ENCODE results near the gene TM9SF4. TPM values are rescaled to one million over a fixed set of nuclear protein-coding genes. Genes with fewer than 3 reads are reported as not detected.

The TM9SF4 gene
- 10 to 100 TPM; 15.9 to 49.0 (median 28.1) TPM for total RNA-seq

GRCh38 chr20:32109392-32110172 is at the start of gene TM9SF4:
Gene TM9SF4, plus strand, starts transcription at chr20:32109714. Its CDS starts 27 bp downstream, at chr20:32109741.
- Histone ChIP-seq H3K4me1 (peaks cover 0 to 9% of the 10 kb centered on the region in 2 donors), H3K4me3 (peak within 1 kb of the TSS; percentile 83 to 99), H3K27ac (peak within 1 kb of the TSS; percentile 93 to 99), H3K27me3 (no peaks in the 10 kb centered on the region), H3K36me3 (no peaks in the 10 kb centered on the region), H3K9me3 (no peaks in the 10 kb centered on the region)
- TF ChIP-seq POLR2A (IDR thresholded peaks at IDR 0.05) = peak in 1 of 2 donors; percentile 46
- TF ChIP-seq, protein P1, sequence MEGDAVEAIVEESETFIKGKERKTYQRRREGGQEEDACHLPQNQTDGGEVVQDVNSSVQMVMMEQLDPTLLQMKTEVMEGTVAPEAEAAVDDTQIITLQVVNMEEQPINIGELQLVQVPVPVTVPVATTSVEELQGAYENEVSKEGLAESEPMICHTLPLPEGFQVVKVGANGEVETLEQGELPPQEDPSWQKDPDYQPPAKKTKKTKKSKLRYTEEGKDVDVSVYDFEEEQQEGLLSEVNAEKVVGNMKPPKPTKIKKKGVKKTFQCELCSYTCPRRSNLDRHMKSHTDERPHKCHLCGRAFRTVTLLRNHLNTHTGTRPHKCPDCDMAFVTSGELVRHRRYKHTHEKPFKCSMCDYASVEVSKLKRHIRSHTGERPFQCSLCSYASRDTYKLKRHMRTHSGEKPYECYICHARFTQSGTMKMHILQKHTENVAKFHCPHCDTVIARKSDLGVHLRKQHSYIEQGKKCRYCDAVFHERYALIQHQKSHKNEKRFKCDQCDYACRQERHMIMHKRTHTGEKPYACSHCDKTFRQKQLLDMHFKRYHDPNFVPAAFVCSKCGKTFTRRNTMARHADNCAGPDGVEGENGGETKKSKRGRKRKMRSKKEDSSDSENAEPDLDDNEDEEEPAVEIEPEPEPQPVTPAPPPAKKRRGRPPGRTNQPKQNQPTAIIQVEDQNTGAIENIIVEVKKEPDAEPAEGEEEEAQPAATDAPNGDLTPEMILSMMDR (IDR thresholded peaks at IDR 0.05) = no peak
- intact Hi-C loops (cut with DNase I; ENCODE audit: low total_unique reads) = no loop called here
- peak; percentile 88 to 91 for DNase-seq

- Histone ChIP-seq H3K4me3 (no peak overlapping the region), H3K27ac (no peak overlapping the region), H3K4me1 (no peaks in the 10 kb centered on the region), H3K27me3 (no peaks in the 10 kb centered on the region), H3K9me3 (no peaks in the 10 kb centered on the region), H3K36me3 (no peaks in the 10 kb centered on the region)
- intact Hi-C loops (cut with DNase I; ENCODE audit: low total_unique reads) = no loop called here
- DNase-seq = no peak
- TF ChIP-seq POLR2A (IDR thresholded peaks at IDR 0.05) = no peak
- TF ChIP-seq, protein P1 (IDR thresholded peaks at IDR 0.05) = no peak
Measured at GRCh38 chr20:32062776-32063170, 46.7 kb upstream of the TM9SF4 start.

DNA sequence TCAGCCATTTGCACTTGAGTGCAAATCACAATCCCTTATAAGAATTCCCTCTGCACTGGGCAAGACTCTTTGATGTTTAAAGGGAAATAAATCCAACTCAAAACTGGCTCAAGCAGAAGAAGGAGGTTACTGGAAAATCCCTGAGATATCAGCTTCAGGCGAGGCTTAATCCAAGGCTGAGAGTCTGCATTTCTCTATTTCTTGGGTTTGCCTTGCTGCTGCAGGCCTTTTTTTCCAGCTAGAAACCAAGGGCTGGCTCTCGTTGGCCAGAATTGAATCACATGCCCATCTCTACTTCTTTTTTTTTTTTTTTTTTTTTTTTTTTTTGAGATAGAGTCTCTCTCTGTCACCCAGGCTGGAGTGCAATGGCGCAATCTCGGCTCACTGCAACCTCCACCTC is 45.8 kb upstream of the TM9SF4 start:
- H3K9me3 ChIP-seq = no peaks in the 10 kb centered on the region
- H3K27ac ChIP-seq = no peak overlapping the region
- no peak for DNase-seq
- H3K4me1 ChIP-seq = no peaks in the 10 kb centered on the region
- H3K27me3 ChIP-seq = no peaks in the 10 kb centered on the region
- no peaks in the 10 kb centered on the region for H3K36me3 ChIP-seq
- intact Hi-C loops (cut with DNase I; ENCODE audit: low total_unique reads) = no loop called here
- TF ChIP-seq, protein P1 (IDR thresholded peaks at IDR 0.05) = no peak
- TF ChIP-seq POLR2A (IDR thresholded peaks at IDR 0.05) = no peak
- no peak overlapping the region for H3K4me3 ChIP-seq

DNA sequence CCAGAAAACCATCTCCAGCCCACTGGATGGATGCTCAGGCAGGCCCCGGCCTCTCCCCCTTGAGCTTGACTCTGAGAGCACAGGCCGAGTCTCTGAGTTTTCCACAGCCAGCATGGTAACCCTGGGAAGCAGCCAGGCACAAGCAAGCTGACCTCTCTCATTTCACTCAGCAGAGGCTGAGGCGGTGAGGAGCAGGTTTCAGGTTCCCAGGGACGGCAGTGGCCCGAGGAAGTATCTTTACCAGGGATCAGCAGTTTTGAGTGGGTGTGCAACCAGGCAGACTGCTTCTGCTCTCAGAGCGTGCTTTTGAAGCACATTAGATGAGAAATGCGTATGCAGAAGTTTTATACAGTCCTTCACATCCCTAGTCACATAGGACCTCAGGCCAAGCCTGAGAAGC is 44.8 kb upstream of the TM9SF4 start:
- H3K9me3 ChIP-seq = no peaks in the 10 kb centered on the region
- H3K4me1 ChIP-seq = no peaks in the 10 kb centered on the region
- H3K27me3 ChIP-seq = no peaks in the 10 kb centered on the region
- TF ChIP-seq, protein P1 (IDR thresholded peaks at IDR 0.05) = no peak
- no peak for TF ChIP-seq POLR2A (IDR thresholded peaks at IDR 0.05)
- H3K36me3 ChIP-seq = no peaks in the 10 kb centered on the region
- no peak for DNase-seq
- no peak overlapping the region for H3K4me3 ChIP-seq
- intact Hi-C loops (cut with DNase I; ENCODE audit: low total_unique reads) = no loop called here
- no peak overlapping the region for H3K27ac ChIP-seq

- no peaks in the 10 kb centered on the region for H3K36me3 ChIP-seq
- no peaks in the 10 kb centered on the region for H3K9me3 ChIP-seq
- no peak for DNase-seq
- TF ChIP-seq, protein P1 (IDR thresholded peaks at IDR 0.05) = no peak
- no peak for TF ChIP-seq POLR2A (IDR thresholded peaks at IDR 0.05)
- no peaks in the 10 kb centered on the region for H3K4me1 ChIP-seq
- H3K27ac ChIP-seq = no peak overlapping the region
- no peak overlapping the region for H3K4me3 ChIP-seq
- no peaks in the 10 kb centered on the region for H3K27me3 ChIP-seq
- intact Hi-C loops (cut with DNase I; ENCODE audit: low total_unique reads) = no loop called here
Measured at GRCh38 chr20:32067234-32067821, 42.2 kb upstream of the TM9SF4 start.

Data from uterus (tissue), 4 donors.